NCI-H2227 (cell line): ENCODE measurements around the gene SAMD5.

Experiments
- DNase-seq: peaks from one replicate; lab custom pipeline; 2025; ENCODE audit not compliant: unreplicated experiment; lab: John Stamatoyannopoulos, UW

Gene SAMD5

GRCh38 chr6:147564556-147564955 lies 56.1 kb downstream of the SAMD5 start:
- DNase-seq, result no peak

GRCh38 chr6:147566244-147566898 lies 57.9 kb downstream of the SAMD5 start:
- DNase-seq, result no peak

DNA sequence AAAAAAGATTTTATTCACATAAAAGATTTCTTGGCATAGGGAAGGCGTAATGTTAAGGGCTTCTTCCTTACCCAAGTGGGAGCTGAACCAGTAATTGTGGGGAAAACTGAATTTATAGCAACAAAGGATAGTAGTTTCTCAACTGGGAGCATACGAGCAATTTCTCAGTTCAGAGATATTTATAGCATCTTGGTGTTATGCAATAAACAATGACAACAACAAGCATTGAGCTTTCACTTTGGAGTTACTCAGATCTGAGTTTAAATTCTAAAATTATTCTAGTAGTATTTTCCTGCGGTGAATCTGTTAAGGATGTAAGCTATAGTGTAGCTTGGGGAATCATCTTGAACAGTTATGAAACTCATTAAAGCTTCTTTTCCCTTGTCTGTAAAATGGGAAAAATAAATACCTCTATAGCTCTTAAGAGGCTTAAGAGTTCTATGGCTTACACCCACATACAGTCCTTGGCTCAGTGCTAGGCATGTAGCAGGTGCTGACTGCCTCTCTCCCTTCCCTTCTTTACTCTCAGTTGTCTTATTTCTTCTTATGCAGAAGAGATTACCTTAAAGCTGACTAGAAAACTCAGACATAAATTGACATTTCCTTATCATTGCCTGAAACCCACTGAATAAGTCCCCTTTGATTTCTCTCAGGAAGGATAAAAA lies 58.8 kb downstream of the SAMD5 start:
- no peak for DNase-seq

- no peak for DNase-seq
These were observed 61.3 kb downstream of the SAMD5 start for GRCh38 chr6:147569788-147570187.

GRCh38 chr6:147570681-147571080 lies 62.2 kb downstream of the SAMD5 start:
- DNase-seq, result no peak

DNA sequence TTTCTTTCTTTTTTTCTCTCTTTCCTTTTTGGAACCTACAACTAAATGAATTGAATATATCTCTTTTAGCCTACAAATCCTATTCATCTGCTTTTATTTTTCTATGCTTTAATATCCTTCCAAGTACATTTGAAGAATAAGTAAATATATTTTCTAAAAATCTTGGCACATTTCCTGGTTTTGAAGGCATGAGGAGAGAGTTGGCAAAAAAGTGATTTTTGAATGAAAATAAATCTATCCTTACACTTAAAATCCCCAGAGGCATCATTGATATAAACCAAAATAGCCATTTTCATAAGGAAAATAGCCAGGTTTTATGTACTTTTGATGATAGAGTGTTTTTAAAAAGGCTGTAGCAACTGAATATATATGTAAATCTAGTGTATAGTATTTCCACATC lies 69.0 kb downstream of the SAMD5 start:
- DNase-seq, result no peak

- DNase-seq, result no peak
These were observed 69.7 kb downstream of the SAMD5 start for GRCh38 chr6:147578159-147578558.

DNA sequence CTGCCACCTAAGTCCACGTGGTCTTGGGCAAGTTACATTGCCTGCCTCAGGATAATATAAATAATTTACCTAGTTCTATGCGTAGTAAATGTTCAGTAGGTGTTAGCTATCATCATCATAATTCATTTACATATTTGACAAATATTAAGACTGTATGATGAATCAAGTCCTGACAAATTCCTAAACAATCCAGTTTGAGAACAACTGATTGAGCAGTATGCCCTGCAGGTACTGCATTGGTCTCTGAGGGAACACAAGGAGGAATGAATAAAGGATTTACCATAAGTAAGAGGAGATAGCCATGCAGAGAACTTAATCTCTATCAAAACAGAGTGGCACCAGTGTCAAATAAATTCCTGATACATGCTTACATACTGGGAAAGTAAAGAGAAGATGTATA lies 70.4 kb downstream of the SAMD5 start:
- no peak for DNase-seq

DNA sequence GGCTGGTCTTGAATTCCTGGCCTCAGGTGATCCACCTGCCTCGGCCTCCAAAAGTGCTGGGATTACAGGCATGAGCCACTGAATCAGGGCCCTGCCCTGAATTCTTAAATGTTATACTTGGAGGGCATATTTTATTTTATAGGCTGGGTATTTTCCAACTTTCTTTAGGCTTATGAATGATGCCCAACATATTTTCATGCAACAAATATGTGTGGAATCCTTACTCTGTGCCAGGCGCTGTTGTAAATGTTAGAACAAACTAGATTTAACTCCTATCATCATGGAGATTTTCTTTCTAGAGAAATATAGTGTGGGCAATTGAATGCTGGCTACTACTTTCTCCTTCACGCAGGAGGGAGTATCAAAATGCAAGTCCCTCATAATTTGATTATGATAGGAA lies 71.2 kb downstream of the SAMD5 start:
- no peak for DNase-seq

- DNase-seq, result no peak
These were observed 74.5 kb downstream of the SAMD5 start for GRCh38 chr6:147582991-147583390.

- no peak for DNase-seq
These were observed 76.8 kb downstream of the SAMD5 start for GRCh38 chr6:147585256-147585655.

DNA sequence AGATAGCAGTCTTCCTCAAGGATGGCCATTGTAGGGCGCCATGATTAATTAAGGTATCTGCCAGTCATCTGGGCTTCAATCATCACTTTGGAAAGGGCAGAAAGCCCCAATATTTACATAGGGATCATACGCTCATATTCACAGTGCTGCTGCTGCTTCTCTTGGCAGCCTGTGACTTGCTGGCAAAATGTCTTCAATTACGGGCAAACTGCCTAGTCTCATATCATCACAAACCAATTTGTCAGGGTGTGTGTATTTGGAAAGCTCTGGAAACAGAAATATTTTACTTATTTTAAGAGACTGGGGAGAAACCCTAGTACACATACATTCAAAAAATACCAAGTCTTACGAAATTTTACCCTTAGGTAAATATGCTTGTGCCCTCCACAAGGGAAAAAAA lies 77.6 kb downstream of the SAMD5 start:
- DNase-seq, result no peak

GRCh38 chr6:147587907-147588306 lies 79.4 kb downstream of the SAMD5 start:
- DNase-seq, result no peak

GRCh38 chr6:147588469-147588868 lies 80.0 kb downstream of the SAMD5 start:
- DNase-seq, result no peak

GRCh38 chr6:147589739-147590250 lies 81.3 kb downstream of the SAMD5 start:
- DNase-seq, result no peak

- no peak for DNase-seq
These were observed 87.5 kb downstream of the SAMD5 start for GRCh38 chr6:147595961-147596360.

GRCh38 chr6:147603392-147604081 lies 95.0 kb downstream of the SAMD5 start:
- DNase-seq, result no peak

GRCh38 chr6:147604373-147604772 lies 95.9 kb downstream of the SAMD5 start:
- no peak for DNase-seq

- no peak for DNase-seq
These were observed 103.5 kb downstream of the SAMD5 start for GRCh38 chr6:147611992-147612391.

GRCh38 chr6:147614501-147614900 lies 106.0 kb downstream of the SAMD5 start:
- no peak for DNase-seq

GRCh38 chr6:147615659-147616456 lies 107.4 kb downstream of the SAMD5 start:
- DNase-seq, result no peak
